MCF 10A (cell line): ENCODE measurements around the gene ACTR1B. TPM values are rescaled to one million over a fixed set of nuclear protein-coding genes. Genes with fewer than 3 reads are reported as not detected.

Experiments
- BruUV-seq: library from RNA; stranded (reverse); fragments of 400-500 nt; replicated peaks from 2 replicates; lab custom pipeline; 2021; lab: Mats Ljungman, UMichigan
- CTCF ChIA-PET: fragments of 300-600 bp; sonication (Branson Sonifier 250); formaldehyde crosslinking; extraction: SDS; loops from one replicate; lab custom pipeline; 2021; ENCODE audit warnings: antibody characterized with exemption, inconsistent platforms; lab: Yijun Ruan, JAX
- POLR2A ChIA-PET: fragments of 300-600, 350-650 bp; sonication (Branson Sonifier 250); formaldehyde crosslinking; extraction: SDS; loops from one replicate; lab custom pipeline; 2020; ENCODE audit warnings: antibody characterized with exemption, inconsistent platforms; lab: Yijun Ruan, JAX
- DNase-seq: peaks from one replicate; pipeline ENCODE4 v3.0.0-alpha.2; 2018; ENCODE audit not compliant: unreplicated experiment
- H3K27ac Mint-ChIP-seq: one replicate; pipeline ENCODE4 v1.8.0; 2022; ENCODE audit warnings: mild to moderate bottlenecking, low read depth, mixed read lengths; ENCODE audit not compliant: unreplicated experiment
- H3K27me3 Mint-ChIP-seq: one replicate; pipeline ENCODE4 v1.8.0; 2022; ENCODE audit warnings: mixed read lengths; ENCODE audit not compliant: insufficient read depth, unreplicated experiment
- H3K36me3 Mint-ChIP-seq: one replicate; pipeline ENCODE4 v1.8.0; 2022; ENCODE audit warnings: mild to moderate bottlenecking, moderate library complexity, mixed read lengths; ENCODE audit not compliant: insufficient read depth, unreplicated experiment
- H3K4me1 Mint-ChIP-seq: one replicate; pipeline ENCODE4 v1.8.0; 2022; ENCODE audit warnings: mixed read lengths; ENCODE audit not compliant: insufficient read depth, unreplicated experiment
- H3K4me3 Mint-ChIP-seq: one replicate; pipeline ENCODE4 v1.8.0; 2022; ENCODE audit warnings: mild to moderate bottlenecking, moderate library complexity, mixed read lengths; ENCODE audit not compliant: unreplicated experiment
- H3K9me3 Mint-ChIP-seq: one replicate; pipeline ENCODE4 v1.8.0; 2022; ENCODE audit warnings: mixed read lengths; ENCODE audit not compliant: unreplicated experiment
- CTCF ChIP-seq: fragments of 200-600 bp; IDR thresholded peaks from one replicate; pipeline ENCODE4 v1.8.0; 2022; ENCODE audit warnings: antibody characterized with exemption, mild to moderate bottlenecking; ENCODE audit not compliant: unreplicated experiment
- intact Hi-C: fragments of 100-400 bp; cut with micrococcal nuclease; formaldehyde crosslinking; loops from 2 replicates; pipeline ENCODE4 v1.14.1; 2022
- total RNA-seq: library from RNA; stranded (reverse); gene quantifications from 2 replicates; pipeline ENCODE4 v1.2.3, GENCODE V29; 2022

The ACTR1B gene
- total RNA-seq, 1 experiment from 2014 or later = 63.7 TPM

- ChIA-PET CTCF (interaction anchor here (0.9 to 5.3 kb wide), 3 partner anchors 14 to 40 kb away, joined by 3 to 34 read pairs (median 8); partner anchors contain the start of gene COX5B), POLR2A (interaction anchor here (1.3 to 3.3 kb wide), 3 partner anchors 10 to 15 kb away, joined by 5 to 25 read pairs (median 5); partner anchors contain the start of gene COX5B)
- Mint-ChIP-seq H3K36me3 (peaks cover 23% of the 10 kb centered on the region), H3K27me3 (no peaks in the 10 kb centered on the region), H3K4me1 (peaks cover 9% of the 10 kb centered on the region), H3K9me3 (no peaks in the 10 kb centered on the region), H3K27ac (peak overlapping the region; percentile 83), H3K4me3 (no peak overlapping the region)
- DNase-seq = no peak
- intact Hi-C loops = no loop called here
- no peak for TF ChIP-seq CTCF
- BruUV-seq = no TSS peak
These were observed 3.0 kb downstream of the ACTR1B start for GRCh38 chr2:97660775-97661389.

GRCh38 chr2:97660044-97660774 lies 3.6 kb downstream of the ACTR1B start:
- Mint-ChIP-seq H3K4me1 (peaks cover 9% of the 10 kb centered on the region), H3K27me3 (no peaks in the 10 kb centered on the region), H3K4me3 (no peak overlapping the region), H3K27ac (no peak overlapping the region), H3K36me3 (peaks cover 23% of the 10 kb centered on the region), H3K9me3 (peaks cover 6% of the 10 kb centered on the region)
- intact Hi-C loops = no loop called here
- no TSS peak for BruUV-seq
- TF ChIP-seq CTCF = no peak
- DNase-seq = no peak
- ChIA-PET POLR2A (interaction anchor here (1.3 to 3.3 kb wide), 3 partner anchors 9 to 15 kb away, joined by 5 to 25 read pairs (median 5); partner anchors contain the start of gene COX5B), CTCF (interaction anchor here (1.5 kb wide), 1 partner anchor 36 kb away, joined by 8 read pairs; no protein-coding TSS in a partner anchor)

GRCh38 chr2:97659256-97660043 lies 4.4 kb downstream of the ACTR1B start:
- no TSS peak for BruUV-seq
- Mint-ChIP-seq H3K27me3 (no peaks in the 10 kb centered on the region), H3K4me3 (no peak overlapping the region), H3K4me1 (peaks cover 9% of the 10 kb centered on the region), H3K36me3 (peaks cover 23% of the 10 kb centered on the region), H3K9me3 (peaks cover 13% of the 10 kb centered on the region), H3K27ac (no peak overlapping the region)
- POLR2A ChIA-PET = interaction anchor here (1.3 to 1.7 kb wide), 2 partner anchors 13 to 14 kb away, joined by 5 read pairs; partner anchors contain the start of gene COX5B
- TF ChIP-seq CTCF = no peak
- DNase-seq = no peak
- intact Hi-C loops = no loop called here
- CTCF ChIA-PET = interaction anchor here (0.8 kb wide), 1 partner anchor 38 kb away, joined by 5 read pairs; no protein-coding TSS in a partner anchor
